Activated T-helper 1 cell treated with anti-CD3 and anti-CD28 coated beads, Interleukin-2, amount 50 U/mL, for 16 hours (primary cell): ENCODE data around the gene STPG4.
"Not testable (repeated sequence)": the region's sequence is repeated elsewhere in the genome, so short reads cannot be mapped to it uniquely, and the experiment has no call there.

Experiments used
- DNase-seq, 2 donors: peaks; one replicate each; pipeline ENCODE4 v3.0.0-alpha.2; 2020; ENCODE audit warnings: low read depth in 1 of 2, low spot score in 1 of 2

The STPG4 gene

DNA sequence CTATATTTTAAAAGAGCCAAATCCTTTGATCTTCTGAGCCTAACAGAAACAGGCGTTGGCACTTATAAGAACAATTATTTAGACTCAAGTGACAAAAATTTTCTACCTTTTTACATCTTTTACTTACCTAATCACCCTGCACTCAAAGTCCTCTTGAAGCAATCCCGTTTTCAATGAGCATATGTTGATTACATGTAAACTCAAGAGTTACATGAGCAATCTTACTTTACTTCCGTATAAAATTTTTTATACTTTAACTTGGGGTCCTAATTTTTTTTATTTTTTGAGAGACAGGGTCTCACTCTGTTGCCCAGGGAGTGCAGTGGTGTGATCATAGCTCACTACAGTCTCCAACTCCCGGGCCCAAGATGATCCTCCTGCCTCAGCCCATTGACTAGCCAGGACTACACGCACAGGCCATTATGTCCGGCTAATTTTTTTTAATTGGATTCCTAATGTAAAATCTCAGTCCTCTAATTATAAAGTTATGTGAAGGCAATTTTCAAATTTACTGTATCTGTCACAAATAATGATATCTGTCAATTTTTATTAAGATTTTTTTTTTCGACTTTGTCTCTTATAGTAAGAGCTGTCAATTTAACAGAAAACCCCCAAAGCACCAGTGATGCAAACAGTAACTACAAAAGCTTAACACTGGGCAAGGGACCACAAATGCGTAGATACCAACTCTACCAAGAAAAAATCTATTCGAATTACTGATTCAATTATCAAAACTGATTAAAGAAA, 19.1 kb upstream of the STPG4 start:
- DNase-seq: no peak

DNA sequence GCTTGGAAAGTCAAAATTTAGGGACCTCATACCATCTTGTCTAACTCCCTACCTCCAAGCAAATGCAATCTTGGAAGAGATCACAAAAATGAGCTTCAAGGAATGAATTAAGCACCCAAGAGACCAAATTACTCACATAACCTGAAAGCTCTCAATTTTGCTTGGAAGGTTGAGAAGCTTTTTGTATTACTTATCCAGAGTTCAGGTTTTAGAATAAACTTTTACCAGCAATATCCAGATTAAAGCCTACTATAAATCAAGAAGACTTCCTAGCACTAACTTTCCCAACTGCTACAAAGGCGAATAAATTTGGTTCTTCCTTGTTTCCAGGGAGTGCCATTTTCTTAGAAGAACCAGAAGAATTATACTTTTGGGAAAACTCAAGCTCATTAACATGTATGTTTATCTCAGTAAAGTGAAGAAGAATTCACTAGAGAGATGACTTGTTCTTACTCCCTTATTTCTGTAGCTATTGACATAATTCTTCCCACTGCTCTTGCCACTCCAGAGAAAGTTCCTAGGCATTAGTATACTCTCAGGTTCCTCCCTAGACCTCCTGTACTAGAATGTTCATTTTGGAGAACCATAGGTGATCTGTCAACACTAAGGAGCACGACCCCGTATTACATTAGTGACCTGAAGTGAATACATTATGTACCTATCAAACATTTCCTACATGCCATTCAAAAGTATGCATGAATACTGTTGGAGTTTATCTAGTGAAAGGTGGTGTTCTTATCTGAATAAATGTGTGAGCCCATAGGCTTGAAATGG, 18.0 kb upstream of the STPG4 start:
- DNase-seq: no peak

DNA sequence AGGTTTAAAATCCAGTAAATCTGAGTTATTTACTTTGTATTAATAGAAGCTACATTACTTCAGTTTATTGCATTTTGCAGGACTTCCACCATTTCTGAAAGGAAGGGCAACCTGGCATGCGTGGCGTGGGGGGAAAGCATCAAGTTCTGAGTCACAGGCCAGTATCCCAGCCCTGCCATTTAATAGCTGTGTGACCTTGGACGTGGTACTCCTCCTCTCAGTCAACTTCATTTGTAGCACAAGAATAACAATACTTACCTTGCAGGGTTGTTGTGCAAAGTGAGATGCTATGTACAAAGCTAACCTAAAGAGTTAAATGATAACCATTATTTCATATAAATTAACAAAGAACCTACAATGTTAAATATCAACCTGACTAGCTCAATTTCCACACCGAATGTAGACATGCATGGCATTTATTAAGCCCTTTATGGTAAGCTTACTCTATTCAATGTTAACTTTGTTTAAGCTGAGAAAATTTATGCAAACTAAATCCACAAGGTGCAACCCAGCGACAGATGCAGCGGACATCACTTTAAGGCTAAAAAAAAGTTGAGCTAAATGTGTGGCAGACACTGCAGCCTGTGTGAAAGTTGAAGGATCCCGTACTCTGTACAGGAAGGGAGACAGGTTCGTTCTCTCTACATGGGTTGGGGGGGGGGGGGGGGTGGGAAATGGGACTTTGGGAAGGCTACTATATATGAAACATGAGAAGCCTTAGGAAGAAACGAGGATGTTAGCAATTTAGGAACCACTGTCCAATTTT, 17.2 kb upstream of the STPG4 start:
- DNase-seq: no peak

DNA sequence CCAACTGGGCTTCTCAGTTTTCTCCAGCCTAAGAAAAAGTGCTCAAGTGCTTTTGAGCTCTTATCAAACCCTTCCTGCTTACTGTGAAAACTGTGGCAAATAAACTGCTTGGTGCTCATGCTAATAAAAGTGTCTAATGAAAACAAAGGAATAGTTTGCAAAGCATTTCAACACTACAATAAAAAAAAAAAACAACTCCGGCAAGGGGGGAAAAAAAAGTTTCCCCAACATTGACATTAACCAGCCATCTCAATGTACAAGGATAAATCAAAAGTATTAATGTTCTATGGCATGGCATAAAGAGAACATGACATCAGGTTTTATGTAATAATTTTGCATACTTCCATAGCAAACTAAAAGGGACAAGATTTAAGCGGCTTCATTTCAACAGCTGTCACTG, 14.7 kb upstream of the STPG4 start:
- DNase-seq: no peak

DNA sequence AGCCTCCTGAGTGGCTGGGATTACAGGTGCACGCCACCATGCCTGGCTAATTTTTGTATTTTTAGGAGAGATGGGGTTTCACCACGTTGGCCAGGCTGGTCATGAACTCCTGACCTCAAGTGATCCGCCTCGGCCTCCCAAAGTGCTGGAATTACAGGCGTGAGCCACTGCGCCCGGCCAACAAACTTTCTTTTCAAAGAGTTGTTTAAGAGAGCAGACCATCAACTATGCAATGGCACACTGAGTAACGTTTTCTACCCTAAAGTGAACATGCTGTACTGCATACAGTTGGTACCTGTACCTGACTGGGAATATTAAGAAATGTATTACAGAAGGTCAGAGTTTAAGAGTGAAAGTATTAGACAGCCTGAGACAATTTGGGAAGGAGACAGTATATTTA, 13.8 kb upstream of the STPG4 start:
- not testable (repeated sequence) for DNase-seq

DNA sequence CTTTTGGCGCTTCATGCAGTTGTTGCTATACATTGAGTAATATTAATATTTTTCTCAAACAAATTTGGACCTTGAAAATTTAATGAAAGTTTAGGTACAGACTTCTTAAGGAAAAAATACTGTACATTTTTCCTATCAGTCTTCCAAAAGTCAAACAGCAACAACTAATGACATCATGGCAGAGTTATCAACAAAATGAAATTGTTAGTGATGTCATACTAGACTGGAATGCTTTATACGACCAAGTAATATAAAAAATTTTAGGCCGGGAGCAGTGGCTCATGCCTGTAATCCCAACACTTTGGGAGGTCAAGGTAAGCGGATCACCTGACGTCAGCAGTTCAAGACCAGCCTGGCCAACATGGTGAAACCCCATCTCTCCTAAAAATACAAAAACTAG, 12.0 kb upstream of the STPG4 start:
- no peak for DNase-seq

DNA sequence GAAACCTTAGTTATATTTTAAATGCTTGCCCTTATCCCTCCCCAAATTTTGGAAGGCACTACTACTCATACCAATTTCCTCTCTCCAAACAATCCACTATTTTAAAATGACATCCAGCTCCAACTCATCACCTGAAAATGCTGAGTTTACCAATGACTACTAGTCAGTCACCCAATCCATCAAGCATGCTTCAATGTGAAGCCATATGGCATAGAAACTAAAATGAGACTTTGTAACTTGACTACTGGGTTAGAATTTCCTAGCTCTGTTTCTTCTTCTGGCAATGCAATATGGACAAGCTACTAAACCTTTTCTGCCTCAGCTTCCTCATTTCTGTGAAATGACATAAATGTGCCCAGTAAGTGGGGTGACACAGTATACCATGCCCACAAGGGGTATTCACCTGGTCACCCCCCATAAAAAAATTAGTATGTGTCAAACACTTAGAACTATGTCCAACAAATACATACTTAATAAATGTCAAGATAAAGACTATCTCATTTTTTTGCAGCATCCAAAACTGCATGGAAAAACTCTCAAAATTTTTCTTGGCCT, 10.0 kb upstream of the STPG4 start:
- no peak for DNase-seq

DNA sequence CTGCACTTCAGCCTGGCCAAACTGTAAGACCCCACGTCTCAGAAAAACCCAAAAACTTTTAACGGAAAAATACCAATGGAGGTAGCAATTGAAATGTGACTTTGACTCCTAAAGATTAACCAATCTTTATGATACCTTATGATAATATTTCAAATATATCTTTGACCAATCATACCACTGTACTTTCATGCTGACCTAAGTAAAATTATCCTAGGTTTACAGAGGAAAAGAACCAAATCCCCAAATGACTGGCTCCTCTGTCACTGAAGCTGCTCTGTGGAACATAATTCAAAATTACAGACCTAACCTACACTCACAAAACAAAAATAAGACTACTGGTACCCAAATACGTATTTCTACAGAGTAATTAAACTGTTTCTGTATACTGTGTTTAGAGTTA, 7.7 kb upstream of the STPG4 start:
- DNase-seq: no peak

DNA sequence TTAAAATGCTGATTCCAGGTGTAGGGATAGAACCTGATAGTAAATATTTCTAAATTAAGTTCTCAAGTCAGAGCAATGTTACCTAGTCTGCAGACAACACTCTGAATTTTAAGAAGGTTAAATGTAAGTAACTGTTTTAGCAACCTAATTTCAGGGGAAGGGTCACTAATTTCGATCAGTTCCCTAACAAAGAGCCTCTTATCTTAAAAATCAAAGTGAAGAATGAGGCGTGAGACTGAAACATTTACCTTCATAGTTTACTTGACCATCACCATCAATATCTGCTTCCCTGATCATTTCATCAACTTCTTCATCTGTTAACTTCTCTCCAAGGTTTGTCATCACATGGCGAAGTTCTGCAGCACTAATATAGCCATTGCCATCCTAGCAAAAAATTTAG, 6.4 kb upstream of the STPG4 start:
- no peak for DNase-seq

DNA sequence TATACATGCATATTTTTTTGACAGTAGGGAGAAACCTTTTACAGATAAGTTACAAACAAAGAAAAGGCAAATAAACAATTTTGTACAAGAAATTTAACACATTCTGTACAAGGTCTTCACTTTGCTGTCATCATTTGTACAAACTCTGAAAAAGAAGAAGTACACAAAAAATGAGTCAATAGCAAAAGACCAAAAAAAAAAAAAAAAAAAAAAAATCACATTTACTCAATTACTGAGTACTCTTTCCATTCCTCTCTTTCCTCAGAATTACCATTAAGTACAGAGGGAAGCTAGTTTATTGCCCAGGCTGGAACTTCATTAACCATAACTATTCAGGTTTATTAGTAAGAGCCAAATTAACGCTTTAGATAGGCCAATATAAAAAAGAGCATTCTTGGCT, 5.6 kb upstream of the STPG4 start:
- DNase-seq: no peak

DNA sequence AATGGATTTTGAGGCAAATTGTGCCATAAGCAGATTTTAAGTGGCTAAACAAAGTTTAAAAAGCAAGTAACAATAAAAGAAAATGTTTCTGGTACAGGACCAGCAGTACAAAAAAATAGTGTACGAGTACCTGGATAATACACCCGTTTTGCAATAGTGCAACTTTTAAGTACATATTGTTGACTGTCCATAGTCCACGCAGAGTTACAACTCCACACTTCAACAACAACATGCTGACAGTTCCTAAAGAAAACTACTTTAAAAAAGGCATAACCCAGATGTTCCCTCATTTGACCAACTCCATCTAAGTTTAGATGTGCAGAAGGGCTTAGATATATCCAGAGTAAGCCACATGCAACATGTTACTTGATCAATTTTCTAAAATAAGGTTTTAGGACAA, 5.1 kb upstream of the STPG4 start:
- DNase-seq: no peak

DNA sequence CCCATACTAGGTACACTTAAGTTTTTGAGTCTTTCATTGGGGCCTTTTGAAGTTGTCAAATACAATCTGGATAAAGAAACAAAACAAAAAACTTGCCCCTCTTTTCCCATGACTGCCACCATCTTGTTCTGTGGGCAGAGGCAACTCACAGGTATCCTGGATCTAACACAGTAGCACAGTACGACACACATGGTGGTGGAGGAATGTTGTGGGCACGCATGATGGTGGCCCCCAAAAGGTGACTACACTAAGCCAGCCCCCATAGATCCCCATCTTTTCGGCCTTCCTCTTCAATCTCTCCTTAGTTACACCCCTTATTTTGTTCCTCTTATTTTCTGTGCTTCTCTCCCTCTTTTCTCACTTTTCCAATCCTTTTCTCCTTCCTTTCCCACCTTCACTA, 4.5 kb upstream of the STPG4 start:
- no peak for DNase-seq

DNA sequence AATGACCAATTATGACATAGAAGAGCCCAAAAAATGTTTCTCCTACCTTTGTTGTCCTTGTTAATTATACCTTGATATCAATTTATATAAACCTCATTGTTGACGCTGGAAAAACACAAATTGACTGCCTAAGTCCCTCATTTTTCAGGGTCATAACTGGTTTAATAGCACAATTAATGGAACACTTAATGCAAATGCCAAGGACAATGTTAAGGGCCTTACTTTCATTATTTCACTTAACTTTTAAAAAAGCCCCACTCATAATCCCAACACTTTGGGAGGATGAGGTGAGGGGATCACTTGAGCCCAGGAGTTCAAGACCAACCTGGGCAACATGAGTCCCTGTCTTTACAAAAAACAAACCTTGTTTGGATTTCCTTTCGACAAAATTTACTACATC, 3.5 kb upstream of the STPG4 start:
- DNase-seq: no peak

DNA sequence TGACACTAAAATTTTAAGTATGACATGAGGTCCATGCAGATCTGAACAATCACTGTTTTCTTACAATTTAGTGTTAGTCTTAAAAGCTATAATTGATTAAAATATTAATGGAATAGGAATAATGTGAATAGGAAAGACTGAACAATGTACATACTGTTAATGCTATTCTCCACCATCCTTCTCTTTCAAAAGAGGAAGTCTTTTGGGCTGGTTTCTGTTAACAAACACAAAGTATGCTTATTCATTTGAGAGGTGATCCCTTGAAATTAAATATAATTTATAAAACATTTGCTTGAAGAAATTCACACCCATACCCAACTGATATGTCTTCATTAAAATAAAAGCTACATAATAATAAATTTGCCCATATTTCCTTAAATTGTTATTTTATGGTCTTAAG, 2.3 kb downstream of the STPG4 start:
- no peak for DNase-seq

DNA sequence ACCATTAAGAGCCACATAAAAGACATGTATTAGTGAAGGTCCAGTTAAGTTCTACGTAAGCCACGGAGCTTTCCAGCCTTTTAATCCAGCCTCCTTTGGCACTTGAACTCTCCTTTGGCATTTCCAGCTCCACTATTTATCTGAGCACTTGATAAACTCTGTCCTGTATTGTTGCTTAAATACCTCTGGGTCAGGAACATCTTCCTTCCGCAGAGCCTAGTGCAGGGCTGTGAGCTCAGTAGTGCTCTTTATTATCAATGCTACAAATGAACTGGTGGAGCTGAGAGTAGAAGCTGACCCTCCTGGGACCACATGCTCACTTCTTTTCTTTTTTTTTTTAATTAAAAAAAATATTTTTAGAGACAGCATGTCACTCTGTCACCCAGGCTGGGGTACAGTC, 4.9 kb downstream of the STPG4 start:
- no peak for DNase-seq

DNA sequence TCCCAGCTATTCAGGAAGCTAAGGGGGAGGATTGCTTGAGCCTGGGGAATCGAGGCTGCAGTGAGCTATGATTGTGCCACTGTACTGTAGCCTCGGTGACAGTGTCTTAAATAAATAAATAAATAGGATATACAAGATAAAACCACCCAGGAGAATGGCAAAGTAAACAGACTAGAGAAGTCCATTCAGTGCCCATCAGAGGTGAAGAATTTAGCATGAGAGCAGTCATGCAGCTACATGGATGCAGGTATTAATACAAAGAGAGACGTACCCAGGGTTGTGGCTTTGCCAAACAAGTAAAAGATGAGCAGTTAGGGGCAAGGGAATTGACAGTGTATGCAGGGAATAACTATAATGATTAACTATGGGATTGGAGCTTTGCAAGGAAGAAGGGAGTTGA, 8.1 kb downstream of the STPG4 start:
- no peak for DNase-seq

DNA sequence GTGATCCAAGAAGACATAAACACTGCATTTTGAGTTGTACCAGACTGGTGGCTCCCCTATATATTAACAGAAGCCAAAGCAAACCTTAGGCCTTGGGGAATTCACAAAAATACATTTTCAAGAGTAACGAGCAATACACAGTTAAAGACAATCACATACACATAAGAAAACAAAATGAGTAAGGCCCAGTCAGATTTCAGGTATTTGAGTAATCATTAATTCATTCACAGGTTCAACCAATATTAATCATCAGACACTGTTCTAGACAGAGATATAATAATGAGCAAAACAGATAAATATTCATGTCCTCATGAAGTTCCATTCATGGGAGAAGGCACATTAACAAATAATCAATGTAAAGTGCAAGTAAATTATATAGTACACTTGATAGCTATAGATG, 9.6 kb downstream of the STPG4 start:
- DNase-seq: no peak

DNA sequence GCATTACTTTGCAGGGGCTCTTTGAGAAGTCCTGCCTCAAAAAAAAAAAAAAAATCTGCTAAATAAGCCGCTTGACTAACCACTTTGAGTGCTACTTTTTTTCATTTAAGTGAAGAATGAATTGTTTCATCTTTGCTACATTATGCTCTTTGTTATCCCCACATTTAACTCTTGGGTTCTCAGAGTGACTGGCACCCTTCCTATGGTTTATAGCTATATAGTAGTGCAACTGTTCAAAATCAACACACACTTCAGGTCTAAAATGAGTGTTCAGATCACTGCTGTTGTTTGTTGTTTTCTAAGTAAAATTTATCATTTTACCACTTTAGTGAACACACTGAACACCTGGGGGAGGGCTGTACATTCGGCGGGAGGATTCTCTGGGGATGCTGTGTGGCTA, 13.6 kb downstream of the STPG4 start:
- no peak for DNase-seq

DNA sequence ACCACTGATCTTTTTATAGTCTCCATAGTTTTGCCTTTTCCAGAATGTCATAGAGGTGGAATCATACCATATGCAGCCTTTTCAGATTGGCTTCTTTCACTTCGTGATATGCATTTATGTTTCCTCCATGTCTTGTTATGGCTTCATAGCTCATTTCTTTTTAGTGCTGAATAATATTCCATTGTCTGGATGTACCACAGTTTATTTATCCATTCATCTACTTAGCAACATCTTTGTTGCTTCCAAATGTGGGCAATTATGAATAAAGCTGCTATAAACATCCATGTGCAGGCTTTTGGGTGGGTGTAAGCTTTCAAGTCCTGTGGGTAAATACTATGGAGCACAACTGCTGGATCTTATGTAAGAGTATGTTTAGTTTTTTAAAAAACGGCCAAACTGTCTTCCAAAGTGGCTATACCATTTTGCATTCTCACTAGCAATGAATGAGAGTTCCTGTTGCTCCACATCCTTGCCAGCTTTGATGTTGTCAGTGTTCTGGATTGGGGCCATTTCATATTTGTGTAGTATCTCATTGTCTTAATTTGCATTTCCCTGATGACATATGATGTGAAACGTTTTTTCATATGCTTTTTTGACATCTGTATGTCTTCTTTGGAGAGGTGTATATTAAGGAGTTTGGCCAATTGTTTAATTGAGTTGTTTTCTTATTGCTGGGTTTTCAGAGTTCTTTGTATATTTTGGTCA, 20.6 kb downstream of the STPG4 start:
- no peak for DNase-seq

DNA sequence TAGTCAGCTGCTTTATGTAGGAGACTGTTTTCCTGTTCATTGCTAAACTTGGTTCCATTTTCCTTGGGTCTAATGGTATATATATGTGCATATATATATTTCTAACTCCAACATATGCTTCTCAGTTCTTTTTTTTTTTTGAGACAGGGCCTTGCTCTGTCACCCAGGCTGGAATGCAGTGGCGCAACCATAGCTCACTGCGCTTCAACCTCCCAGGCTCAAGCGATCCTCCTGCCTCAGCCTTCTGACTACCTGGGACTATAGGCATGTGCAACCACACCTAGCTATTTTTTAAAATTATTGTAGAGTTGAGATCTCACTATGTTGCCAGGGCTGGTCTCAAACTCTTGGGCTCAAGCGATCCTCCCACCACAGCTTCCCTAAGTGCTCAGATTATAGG, 22.1 kb downstream of the STPG4 start:
- DNase-seq: no peak

DNA sequence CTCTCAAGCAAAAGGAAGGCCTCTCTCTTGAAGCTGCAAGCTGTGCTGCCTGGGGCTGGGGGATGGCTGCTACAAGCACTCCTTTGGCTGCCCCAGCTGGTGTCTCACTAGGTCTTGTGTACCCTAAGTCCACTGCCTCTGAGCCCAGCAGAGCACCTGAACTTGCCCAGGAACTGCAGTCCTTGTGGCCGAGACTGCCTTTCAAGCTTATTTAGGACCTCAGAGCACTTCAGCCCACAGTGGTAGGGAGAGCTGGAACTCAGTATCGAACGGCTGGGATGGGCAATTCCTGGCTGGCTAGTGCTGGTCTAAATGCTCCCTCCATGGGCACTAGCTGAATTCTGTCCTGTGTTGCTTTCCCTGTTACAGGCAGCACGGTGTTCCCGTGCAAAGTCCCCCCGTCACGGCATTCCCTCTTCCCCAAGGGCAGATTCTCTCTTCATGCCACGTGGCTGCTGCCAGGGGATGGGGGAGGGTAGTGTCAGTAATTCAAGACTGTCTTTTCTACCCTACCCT, 25.9 kb downstream of the STPG4 start:
- no peak for DNase-seq
